SK-N-SH (cell line): ENCODE measurements around the gene CD300LG. TPM values are rescaled to one million over a fixed set of nuclear protein-coding genes. Genes with fewer than 3 reads are reported as not detected.
A peak's percentile ranks its signal among the peaks of the same experiment; 100 is the strongest.

Source experiments
- CTCF ChIA-PET: fragments of 300-600, 350-600 bp; formaldehyde crosslinking; extraction: SDS; loops from one replicate; lab custom pipeline; 2021; lab: Yijun Ruan, JAX
- POLR2A ChIA-PET: fragments of 350-600 bp; sonication (Branson Sonifier 250); formaldehyde crosslinking; extraction: SDS; loops from one replicate; lab custom pipeline; 2020; ENCODE audit warnings: antibody characterized with exemption, inconsistent platforms; lab: Yijun Ruan, JAX
- DNase-seq: peaks from one replicate; pipeline ENCODE4 v3.0.0; 2012
- H2AFZ ChIP-seq: fragments of 200-600 bp; sonication (generic); 2 replicates; pipeline ENCODE4 v1.8.1; 2016; ENCODE audit warnings: antibody characterized with exemption, mild to moderate bottlenecking, low read depth
- H3F3A ChIP-seq: fragments of 200-600 bp; sonication (generic); replicated peaks from 2 replicates; pipeline ENCODE3; 2016; ENCODE audit warnings: antibody characterized with exemption, mild to moderate bottlenecking; ENCODE audit not compliant: insufficient read depth
- H3K27ac ChIP-seq, 2 experiments: fragments of 200-500 bp in 1 of 2; fragments of 200-600 bp in 1 of 2; sonication (Bioruptor generic) in 1 of 2; sonication (generic), shearing (Covaris generic) in 1 of 2; 2 replicates each; pipeline versions ENCODE4 v1.5.1 to v1.6.1; 2014 to 2016; ENCODE audit warnings: low read depth in 2 of 2, inconsistent platforms in 1 of 2, low read length in 1 of 2, mild to moderate bottlenecking in 1 of 2, mixed read lengths in 1 of 2
- H3K27me3 ChIP-seq: fragments of 200-600 bp; sonication (generic), shearing (Covaris generic); 2 replicates; pipeline ENCODE4 v1.6.1; 2016; ENCODE audit warnings: mixed run types; ENCODE audit not compliant: insufficient read depth
- H3K36me3 ChIP-seq, 2 experiments: fragments of 200-500 bp in 1 of 2; fragments of 200-600 bp in 1 of 2; sonication (Bioruptor generic) in 1 of 2; sonication (generic) in 1 of 2; replicated peaks in 1 of 2; 2 replicates each; pipeline versions ENCODE3 to v1.5.1; 2014 to 2016; ENCODE audit warnings: low read length in 1 of 2, mild to moderate bottlenecking in 1 of 2; ENCODE audit not compliant: insufficient read depth in 2 of 2, control insufficient read depth in 1 of 2
- H3K4me1 ChIP-seq, 2 experiments: fragments of 200-500 bp in 1 of 2; fragments of 200-600 bp in 1 of 2; sonication (Bioruptor generic) in 1 of 2; sonication (generic), shearing (Covaris generic) in 1 of 2; 2 replicates each; pipeline versions ENCODE4 v1.5.1 to v1.6.1; 2014 to 2016; ENCODE audit warnings: low read depth in 1 of 2, low read length in 1 of 2, mixed run types in 1 of 2; ENCODE audit not compliant: insufficient read depth in 2 of 2, control insufficient read depth in 1 of 2
- H3K4me2 ChIP-seq: fragments of 200-600 bp; sonication (generic), shearing (Covaris generic); 2 replicates; pipeline ENCODE4 v1.6.1; 2017; ENCODE audit warnings: mixed run types
- H3K4me3 ChIP-seq, 2 experiments: fragments of 200-500 bp in 1 of 2; fragments of 200-600 bp in 1 of 2; sonication (Bioruptor generic) in 1 of 2; sonication (generic), shearing (Covaris generic) in 1 of 2; 2 replicates each; pipeline versions ENCODE4 v1.5.1 to v1.8.1; 2014 to 2016; ENCODE audit warnings: low read depth in 2 of 2, inconsistent platforms in 1 of 2, low read length in 1 of 2, mild to moderate bottlenecking in 1 of 2, mixed read lengths in 1 of 2, moderate library complexity in 1 of 2
- H3K79me2 ChIP-seq: fragments of 200-600 bp; sonication (generic); 2 replicates; pipeline ENCODE4 v1.8.1; 2017; ENCODE audit warnings: mild to moderate bottlenecking; ENCODE audit not compliant: insufficient read depth
- H3K9ac ChIP-seq: fragments of 200-600 bp; sonication (generic); 2 replicates; pipeline ENCODE4 v1.6.1; 2017; ENCODE audit warnings: mixed run types
- H3K9me2 ChIP-seq: fragments of 200-600 bp; sonication (generic); 2 replicates; pipeline ENCODE4 v1.6.1; 2017; ENCODE audit warnings: mixed run types
- H3K9me3 ChIP-seq: fragments of 200-600 bp; sonication (generic); 2 replicates; pipeline ENCODE4 v1.6.1; 2017; ENCODE audit warnings: mixed run types, mild to moderate bottlenecking, moderate library complexity
- H4K20me1 ChIP-seq: fragments of 200-600 bp; sonication (generic); 2 replicates; pipeline ENCODE4 v1.6.1; 2017; ENCODE audit warnings: mild to moderate bottlenecking, mixed run types; ENCODE audit not compliant: insufficient read depth
- CHD2 ChIP-seq: fragments of 150-350 bp; IDR thresholded peaks from 2 replicates; pipeline ENCODE4 v1.6.1; 2018; ENCODE audit warnings: low read length; ENCODE audit not compliant: partially characterized antibody
- ELF1 ChIP-seq: IDR thresholded peaks from 2 replicates; pipeline ENCODE4 v1.4.0; 2012
- EZH2phosphoT487 ChIP-seq: fragments of 200-600 bp; sonication (generic); IDR thresholded peaks from 2 replicates; pipeline ENCODE4 v1.6.1; 2017; ENCODE audit warnings: low read depth, mixed run types, mild to moderate bottlenecking, antibody characterized with exemption, moderate library complexity, borderline replicate concordance
- FOSL2 ChIP-seq: IDR thresholded peaks from 2 replicates; pipeline ENCODE4 v1.4.0; 2012; ENCODE audit warnings: low read depth, mild to moderate bottlenecking, moderate library complexity, borderline replicate concordance
- FOXJ3 ChIP-seq: sonication (generic); formaldehyde crosslinking; IDR thresholded peaks from 2 replicates; pipeline ENCODE4 v1.5.1; 2020; ENCODE audit warnings: mild to moderate bottlenecking, missing genetic modification reagents
- JUND ChIP-seq: IDR thresholded peaks from 2 replicates; pipeline ENCODE4 v1.4.0; 2012
- MEF2A ChIP-seq: IDR thresholded peaks from 2 replicates; pipeline ENCODE4 v1.4.0; 2012; ENCODE audit warnings: low read depth, borderline replicate concordance
- NFIC ChIP-seq: IDR thresholded peaks from 2 replicates; pipeline ENCODE4 v1.4.0; 2012; ENCODE audit warnings: borderline replicate concordance
- NRF1 ChIP-seq: IDR thresholded peaks from 2 replicates; pipeline ENCODE4 v1.6.1; 2012; ENCODE audit warnings: low read depth, mild to moderate bottlenecking, low read length
- POLR2AphosphoS5 ChIP-seq: IDR thresholded peaks from 2 replicates; pipeline ENCODE4 v1.6.1; 2012; ENCODE audit warnings: low read depth, low read length
- RFX5 ChIP-seq: IDR thresholded peaks from 2 replicates; pipeline ENCODE4 v1.6.1; 2012; ENCODE audit warnings: mild to moderate bottlenecking, improper control_type of control experiment, low read length
- RXRA ChIP-seq: IDR thresholded peaks from 2 replicates; pipeline ENCODE4 v1.4.0; 2012; ENCODE audit warnings: low read depth, mild to moderate bottlenecking, borderline replicate concordance
- SMC3 ChIP-seq: IDR thresholded peaks from 2 replicates; pipeline ENCODE4 v1.6.1; 2012; ENCODE audit warnings: low read depth, low read length, improper control_type of control experiment
- TAF1 ChIP-seq: IDR thresholded peaks from 2 replicates; pipeline ENCODE4 v1.6.1; 2012; ENCODE audit warnings: low read depth, mild to moderate bottlenecking, low read length, moderate library complexity, borderline replicate concordance
- TCF12 ChIP-seq: IDR thresholded peaks from 2 replicates; pipeline ENCODE4 v1.4.0; 2012
- TEAD4 ChIP-seq: IDR thresholded peaks from 2 replicates; pipeline ENCODE4 v1.4.0; 2012; ENCODE audit warnings: mild to moderate bottlenecking, borderline replicate concordance; ENCODE audit not compliant: insufficient read depth
- WGBS: methylation state at CpG from one replicate; pipeline ENCODE4 v1.1.6; 2017; ENCODE audit warnings: low lambda C conversion rate; 5-methylcytosine and 5-hydroxymethylcytosine counted together
- polyA plus RNA-seq, 3 experiments: library from polyadenylated mRNA; depleted of rRNA; stranded (reverse); fragments of >200 nt; gene quantifications; 2 replicates each; pipeline ENCODE4 v1.2.3, GENCODE V29; 2012
- TF ChIP-seq, protein P1 (sequence below): IDR thresholded peaks from 2 replicates; pipeline ENCODE4; 2012
- TF ChIP-seq, protein P2 (sequence below): IDR thresholded peaks from 2 replicates; pipeline ENCODE4 v1.4.0; 2012; ENCODE audit warnings: low read depth, borderline replicate concordance
- TF ChIP-seq, protein P3 (sequence below): fragments of 150-350 bp; IDR thresholded peaks from 2 replicates; pipeline ENCODE4 v1.6.1; 2016; ENCODE audit warnings: mild to moderate bottlenecking, low read depth, low read length

The CD300LG gene
- polyA plus RNA-seq, 1 of the 3 experiments (the other 2 are of a cell fraction): not detected

DNA sequence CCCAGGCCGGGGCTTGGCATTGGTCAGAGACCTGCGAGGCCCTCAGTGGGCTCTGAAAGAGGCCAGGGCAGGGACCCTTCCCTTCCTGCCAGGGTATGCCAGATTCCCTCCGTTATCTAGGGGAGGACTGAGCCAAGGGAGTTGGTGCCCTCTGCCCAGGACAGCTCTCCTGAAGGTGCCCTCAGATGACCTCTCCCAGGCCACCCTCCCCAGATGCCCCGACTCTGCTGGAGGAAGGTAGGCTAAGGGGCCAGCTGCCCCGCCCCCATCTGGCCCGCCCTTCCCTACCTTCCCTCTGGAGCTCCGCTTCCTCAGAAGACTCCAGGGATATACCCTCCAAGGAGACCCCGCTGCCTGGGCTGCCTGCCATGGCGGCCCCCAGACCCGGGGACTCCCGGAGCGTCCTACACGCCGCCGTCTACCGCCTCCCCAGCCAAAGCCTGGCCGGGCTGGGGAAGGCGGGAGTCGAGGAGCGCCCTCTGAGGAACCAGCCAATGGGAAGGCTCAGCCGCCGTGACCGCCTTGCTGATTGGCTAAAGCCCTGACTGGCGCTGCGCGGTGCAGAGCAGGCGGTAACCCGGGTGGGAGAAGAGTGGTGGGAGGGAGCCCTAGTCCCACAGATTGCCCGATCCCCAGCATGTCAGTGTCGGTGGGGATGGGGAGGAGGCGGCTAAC lies 53.3 kb downstream of the CD300LG start (continued):
- TF ChIP-seq, protein P1, sequence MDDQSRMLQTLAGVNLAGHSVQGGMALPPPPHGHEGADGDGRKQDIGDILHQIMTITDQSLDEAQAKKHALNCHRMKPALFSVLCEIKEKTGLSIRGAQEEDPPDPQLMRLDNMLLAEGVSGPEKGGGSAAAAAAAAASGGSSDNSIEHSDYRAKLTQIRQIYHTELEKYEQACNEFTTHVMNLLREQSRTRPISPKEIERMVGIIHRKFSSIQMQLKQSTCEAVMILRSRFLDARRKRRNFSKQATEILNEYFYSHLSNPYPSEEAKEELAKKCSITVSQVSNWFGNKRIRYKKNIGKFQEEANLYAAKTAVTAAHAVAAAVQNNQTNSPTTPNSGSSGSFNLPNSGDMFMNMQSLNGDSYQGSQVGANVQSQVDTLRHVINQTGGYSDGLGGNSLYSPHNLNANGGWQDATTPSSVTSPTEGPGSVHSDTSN: peak; percentile 88

DNA sequence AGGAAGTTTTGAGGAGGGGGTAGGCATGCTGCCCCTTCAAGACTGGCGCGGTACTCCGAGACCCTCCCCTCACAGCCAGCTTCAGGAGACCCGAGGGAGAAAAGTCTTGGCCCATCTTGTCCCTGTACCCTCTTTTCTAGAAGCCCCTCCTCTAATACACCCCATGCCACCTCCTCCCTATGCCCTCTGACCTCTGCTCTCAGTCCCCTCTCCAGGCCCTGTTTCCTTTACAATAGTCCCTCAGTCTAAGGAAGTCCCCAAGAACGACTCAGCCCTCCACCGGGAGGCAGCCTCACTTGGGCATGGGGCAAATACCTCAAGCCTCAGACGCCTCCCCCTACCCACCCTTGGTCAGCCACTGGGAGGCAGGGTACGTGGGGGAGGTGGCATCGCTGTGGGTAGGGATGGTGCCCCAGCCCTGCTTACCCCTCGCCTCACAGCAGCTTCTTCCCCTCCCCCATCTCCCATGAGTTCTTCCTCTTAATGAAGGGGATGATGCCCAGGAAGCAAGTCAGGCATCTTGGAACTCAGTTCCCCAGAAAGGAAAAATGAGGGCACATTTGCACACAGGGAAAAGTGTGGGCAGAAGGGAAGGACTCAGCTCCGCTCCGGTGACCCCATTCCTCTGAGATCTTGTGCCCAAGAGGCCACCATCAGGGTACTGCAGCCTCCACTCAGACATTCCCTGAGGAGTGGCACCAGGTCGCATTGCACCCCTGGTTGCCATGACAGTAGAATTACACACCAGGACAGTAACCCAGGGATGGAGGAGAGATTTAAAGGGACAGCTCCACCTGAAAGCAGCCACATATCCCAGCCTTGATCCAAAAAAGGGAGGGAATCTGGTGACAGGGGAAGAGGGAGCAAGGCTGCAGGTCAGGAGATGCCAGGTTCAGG lies 54.1 kb downstream of the CD300LG start:
- H3K9ac ChIP-seq: no peak overlapping the region
- no peaks in the 10 kb centered on the region for H3K9me3 ChIP-seq
- CTCF ChIA-PET: interaction anchor here (1.9 to 23.5 kb wide), 5 partner anchors 8 to 140 kb away, joined by 5 to 344 read pairs (median 17); partner anchors contain the start of genes CD300LG and MPP2
- no peaks in the 10 kb centered on the region for H3K9me2 ChIP-seq
- H3K79me2 ChIP-seq: no peaks in the 10 kb centered on the region
- POLR2A ChIA-PET: no interaction called here
- peak overlapping the region; percentile 78; the same call in 1 of the 2 replicates for H2AFZ ChIP-seq
- H3K4me2 ChIP-seq: peak overlapping the region; percentile 91
- H3K4me1 ChIP-seq: peaks cover 7 to 28% of the 10 kb centered on the region in 2 experiments; a peak in 3 of 4 replicates
- H3F3A ChIP-seq: no peaks in the 10 kb centered on the region
- H3K4me3 ChIP-seq: peak overlapping the region; percentile 56 to 66
- no peaks in the 10 kb centered on the region for H4K20me1 ChIP-seq
- WGBS: 39% methylated on average over 12 of the region's 13 CpGs
- H3K27ac ChIP-seq: no peak overlapping the region
- DNase-seq: peak; percentile 28
- no peaks in the 10 kb centered on the region for H3K27me3 ChIP-seq
- no peaks in the 10 kb centered on the region for H3K36me3 ChIP-seq
- TF ChIP-seq NFIC: no peak
- no peak for TF ChIP-seq CHD2
- no peak for TF ChIP-seq RXRA
- TF ChIP-seq, protein P1: no peak
- no peak for TF ChIP-seq TEAD4
- TF ChIP-seq FOXJ3 (CRISPR knock-in tag): no peak
- TF ChIP-seq TAF1: no peak
- TF ChIP-seq SMC3: no peak
- TF ChIP-seq POLR2AphosphoS5: no peak
- TF ChIP-seq EZH2phosphoT487: no peak
- TF ChIP-seq, protein P2, sequence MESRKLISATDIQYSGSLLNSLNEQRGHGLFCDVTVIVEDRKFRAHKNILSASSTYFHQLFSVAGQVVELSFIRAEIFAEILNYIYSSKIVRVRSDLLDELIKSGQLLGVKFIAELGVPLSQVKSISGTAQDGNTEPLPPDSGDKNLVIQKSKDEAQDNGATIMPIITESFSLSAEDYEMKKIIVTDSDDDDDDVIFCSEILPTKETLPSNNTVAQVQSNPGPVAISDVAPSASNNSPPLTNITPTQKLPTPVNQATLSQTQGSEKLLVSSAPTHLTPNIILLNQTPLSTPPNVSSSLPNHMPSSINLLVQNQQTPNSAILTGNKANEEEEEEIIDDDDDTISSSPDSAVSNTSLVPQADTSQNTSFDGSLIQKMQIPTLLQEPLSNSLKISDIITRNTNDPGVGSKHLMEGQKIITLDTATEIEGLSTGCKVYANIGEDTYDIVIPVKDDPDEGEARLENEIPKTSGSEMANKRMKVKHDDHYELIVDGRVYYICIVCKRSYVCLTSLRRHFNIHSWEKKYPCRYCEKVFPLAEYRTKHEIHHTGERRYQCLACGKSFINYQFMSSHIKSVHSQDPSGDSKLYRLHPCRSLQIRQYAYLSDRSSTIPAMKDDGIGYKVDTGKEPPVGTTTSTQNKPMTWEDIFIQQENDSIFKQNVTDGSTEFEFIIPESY: no peak
- no peak for TF ChIP-seq MEF2A
- no peak for TF ChIP-seq ELF1
- no peak for TF ChIP-seq JUND
- no peak for TF ChIP-seq FOSL2
- TF ChIP-seq TCF12: no peak
- TF ChIP-seq, protein P3, sequence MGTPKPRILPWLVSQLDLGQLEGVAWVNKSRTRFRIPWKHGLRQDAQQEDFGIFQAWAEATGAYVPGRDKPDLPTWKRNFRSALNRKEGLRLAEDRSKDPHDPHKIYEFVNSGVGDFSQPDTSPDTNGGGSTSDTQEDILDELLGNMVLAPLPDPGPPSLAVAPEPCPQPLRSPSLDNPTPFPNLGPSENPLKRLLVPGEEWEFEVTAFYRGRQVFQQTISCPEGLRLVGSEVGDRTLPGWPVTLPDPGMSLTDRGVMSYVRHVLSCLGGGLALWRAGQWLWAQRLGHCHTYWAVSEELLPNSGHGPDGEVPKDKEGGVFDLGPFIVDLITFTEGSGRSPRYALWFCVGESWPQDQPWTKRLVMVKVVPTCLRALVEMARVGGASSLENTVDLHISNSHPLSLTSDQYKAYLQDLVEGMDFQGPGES: no peak
- TF ChIP-seq NRF1: no peak
- TF ChIP-seq RFX5: no peak
